GM18861 (cell line): Measurements from ENCODE around the gene USP36.
"Not testable (repeated sequence)": the region's sequence is repeated elsewhere in the genome, so short reads cannot be mapped to it uniquely, and the experiment has no call there.

Experiments
- ATAC-seq: cut with Tn5 transposase; IDR thresholded peaks from one replicate; pipeline ENCODE4 v1.9.1; 2021; ENCODE audit not compliant: unreplicated experiment

Gene USP36

DNA sequence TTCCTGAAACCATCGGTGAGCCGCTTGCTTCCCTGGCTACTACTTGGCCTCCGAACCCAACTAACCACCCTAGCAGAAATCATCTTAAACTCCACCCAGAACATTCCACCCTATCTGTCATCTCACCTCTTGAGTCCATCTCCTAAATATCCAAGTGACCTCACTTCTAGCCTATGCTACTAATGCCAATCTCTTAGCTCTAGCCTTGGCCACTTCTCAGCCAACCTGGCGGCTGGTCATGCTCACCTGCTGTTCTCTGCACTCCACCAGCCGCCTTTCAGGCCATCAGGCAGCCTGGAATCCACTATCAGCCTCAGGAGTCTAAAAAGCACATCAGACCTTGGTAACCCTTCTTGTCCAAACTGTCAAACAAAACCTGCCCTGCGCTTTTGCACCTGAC is 46.6 kb downstream of the USP36 start:
- no peak for ATAC-seq

DNA sequence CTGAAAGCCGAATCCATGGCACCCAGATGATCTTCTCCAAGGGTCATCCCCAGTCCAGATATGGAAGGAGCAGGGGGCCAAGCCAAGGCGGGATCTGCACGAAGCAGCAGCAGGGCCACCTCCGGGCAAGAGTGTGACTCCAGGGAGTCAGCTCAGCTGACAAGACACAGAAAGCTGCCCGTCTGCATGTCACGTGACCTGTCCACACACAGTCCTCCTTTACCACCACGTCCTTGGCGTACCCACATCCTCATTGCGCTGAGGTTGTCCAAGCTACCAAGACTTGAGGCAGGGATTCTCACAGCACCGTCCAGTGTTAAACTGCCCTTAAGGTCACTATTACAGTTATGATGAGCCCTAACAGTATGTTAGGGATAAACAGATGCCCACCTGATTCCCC is 47.2 kb downstream of the USP36 start:
- no peak for ATAC-seq

DNA sequence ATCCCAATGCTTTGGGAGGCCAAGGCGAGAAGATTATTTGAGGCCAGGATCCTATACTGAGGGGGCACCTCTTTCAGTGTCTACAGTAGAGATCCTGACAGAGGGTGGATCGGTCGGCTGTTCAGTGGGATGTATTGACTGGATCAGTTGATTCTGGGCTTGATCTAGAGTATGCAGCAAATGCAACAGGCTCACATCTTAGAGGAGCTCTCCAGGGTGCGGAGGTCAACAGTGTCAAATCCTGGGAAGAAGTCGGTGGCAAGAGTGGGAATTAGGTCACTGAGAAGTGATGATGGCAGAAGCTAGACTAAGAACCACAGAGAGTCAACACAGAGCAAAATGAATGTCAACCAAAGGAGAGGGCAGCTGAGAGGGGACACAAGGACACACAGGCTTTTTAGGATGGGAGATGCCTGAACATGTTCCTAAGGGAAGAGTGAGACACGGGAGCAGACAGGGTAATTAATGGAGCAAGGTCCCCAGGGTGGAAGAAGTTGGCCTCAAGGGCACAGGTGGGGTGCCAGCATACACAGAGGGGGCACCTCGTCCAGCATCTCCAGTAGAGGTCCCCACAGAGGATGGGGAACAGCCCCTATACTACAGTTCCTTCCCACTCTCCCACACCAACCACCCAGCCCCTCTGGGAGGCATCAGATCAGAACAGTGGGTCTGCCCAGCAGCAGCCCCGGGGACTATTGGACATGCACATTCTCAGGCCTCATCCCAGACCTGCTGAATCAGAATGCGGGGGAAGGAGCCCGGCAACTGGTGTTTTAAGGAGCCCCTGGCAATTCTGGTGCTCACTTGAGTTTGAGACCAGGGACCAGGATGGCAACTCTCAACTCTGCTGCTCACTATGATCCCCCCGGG is 48.5 kb downstream of the USP36 start:
- no peak for ATAC-seq

DNA sequence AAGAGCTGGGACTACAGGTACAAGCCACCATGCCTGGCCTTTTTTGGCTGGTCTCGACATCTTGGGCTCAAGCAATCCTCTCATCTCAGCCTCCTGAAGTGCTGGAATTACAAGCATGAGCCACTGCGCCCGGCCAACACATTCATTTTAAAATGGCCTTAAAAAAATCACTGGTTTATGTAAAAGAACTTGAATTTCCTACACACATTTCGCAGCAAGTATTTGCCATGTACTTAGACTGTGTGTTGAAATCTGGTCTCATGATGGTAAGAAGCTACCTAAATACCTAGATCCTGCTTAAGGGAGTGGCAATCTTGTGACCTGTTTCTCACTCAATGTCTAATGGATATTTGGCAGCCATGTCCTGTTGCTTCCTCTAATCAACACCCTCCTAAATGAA is 50.1 kb downstream of the USP36 start:
- ATAC-seq, result no peak

DNA sequence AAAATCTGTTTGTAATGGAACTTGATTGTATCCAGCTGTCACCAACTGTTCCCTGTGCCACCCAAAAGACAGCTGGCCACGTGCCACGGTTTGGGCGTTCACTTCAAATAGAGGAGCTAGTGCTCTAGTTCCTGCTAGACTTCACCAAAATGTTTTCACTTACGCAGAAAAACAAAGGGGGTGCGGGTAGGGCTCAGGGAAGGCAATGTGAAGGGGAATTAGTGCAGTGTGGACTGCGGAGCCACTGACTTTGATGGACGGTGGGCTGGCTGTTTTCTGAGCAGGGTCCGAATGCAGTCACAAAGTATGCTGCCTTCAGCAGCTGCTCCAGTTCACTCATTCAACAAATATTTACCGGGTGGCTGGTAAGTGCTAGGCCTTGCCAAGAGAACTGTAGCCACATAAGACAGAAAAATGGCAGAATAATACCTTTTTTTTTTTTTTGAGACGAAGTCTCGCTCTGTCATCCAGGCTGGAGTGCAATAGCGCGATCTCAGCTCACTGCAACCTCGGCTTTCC is 50.9 kb downstream of the USP36 start:
- ATAC-seq, result no peak

DNA sequence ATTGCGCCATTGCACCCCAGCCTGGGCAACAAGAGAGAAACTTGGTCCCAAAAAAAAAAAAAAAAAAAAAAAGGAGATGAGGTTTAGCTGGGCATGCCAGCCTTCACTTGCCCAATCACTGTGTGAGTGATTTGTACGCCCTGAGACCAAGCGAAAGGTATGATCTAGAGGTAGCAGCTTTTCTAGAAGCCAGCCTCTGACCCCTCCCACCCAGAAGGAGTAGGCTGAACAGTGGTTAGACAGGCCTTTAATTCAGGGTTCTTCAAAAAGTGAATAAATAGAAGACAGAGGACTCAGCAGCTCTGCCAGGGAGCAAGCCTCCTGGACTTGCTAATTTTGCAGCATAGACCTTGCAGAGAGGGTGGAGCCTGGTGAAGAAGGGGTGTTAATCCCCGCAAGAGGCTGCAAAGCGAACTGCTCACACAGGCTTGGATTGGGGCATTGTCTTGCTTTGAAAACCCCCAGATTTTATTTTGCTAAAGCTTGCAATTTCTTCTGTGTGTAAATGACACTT is 51.4 kb downstream of the USP36 start:
- ATAC-seq, result no peak

DNA sequence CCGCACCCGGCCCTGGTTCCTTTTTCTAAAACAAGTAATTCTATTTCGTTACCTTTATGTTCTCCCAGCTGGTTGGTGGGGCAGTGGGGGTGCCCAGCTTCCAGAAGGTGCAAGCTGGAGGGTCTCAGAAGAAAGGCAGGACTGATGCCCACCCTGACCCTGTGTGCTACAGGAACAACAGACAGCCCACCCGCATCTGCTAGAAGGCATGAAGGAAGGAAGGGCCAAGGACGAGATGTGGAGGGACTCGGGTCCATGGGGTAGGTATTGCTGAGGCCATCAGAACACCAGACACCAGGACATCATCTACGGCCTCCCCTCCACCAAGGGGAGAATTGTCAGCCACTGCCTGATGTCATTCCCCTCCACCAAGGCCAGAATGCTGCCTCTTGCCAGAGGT is 52.2 kb downstream of the USP36 start:
- no peak for ATAC-seq

DNA sequence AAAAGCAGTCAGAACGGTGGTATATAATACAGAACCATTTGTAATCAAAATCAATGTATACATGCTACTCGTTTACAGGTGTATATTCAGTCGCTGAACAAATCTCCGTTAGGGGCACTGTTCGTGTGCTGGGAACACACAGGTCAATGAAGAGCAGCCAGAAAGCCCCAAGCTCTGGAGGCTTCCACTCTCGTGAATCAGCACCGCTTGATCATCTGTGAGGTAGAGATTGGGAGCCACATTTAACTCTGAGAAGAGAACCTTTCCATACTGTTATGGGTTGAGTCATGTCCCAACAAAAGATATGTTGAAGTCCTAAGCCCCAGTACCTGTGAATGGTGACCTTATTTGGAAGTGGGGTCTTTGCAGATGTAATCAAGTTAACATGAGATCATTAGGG is 53.2 kb downstream of the USP36 start:
- no peak for ATAC-seq

DNA sequence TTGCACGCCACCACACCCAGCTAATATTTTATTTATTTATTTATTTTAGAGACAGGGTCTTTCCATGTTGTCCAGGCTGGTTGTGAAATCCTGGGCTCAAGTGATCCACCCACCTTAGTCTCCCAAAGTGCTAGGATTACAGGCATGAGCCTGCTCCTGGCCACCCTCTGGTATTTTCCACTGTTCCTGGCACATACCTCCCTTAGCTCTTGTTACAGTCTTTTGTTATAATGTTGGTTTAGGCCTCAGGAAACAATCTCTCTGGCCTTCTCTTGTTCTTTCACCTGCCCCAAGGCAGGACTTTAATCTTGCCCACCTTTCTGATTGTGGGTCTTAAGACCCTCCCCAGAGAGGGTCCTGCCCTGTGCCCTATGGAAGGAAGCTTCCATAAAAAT is 55.0 kb downstream of the USP36 start:
- no peak for ATAC-seq

DNA sequence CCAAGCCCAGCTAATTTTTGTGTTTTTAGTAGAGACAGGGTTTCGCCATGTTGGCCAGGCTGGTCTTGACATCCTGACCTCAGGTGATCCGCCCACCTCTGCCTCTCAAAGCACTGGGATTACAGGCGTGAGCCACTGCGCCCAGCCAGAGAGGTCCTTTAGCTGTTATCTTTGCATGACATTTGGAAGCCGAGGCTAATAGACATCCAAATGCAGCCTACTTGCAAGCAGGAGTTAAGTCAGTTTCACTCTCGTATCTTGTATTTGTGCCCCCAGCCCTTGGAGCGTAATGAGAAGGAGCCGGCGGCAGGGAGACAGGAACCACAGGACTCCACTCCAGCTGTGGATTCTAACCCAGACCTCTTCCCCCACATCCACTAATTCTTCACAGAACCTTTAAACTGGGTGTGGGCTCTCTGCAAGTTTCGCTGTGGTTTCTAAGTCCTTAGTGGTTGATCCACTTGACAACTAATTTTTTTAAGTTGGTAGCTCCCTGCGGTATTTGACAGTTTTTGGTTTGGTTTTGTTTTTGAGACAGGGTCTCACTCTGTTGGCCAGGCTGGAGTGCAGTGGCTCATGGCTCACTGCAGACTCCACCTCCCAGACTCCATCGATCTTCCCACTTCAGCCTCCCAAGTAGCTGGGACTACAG is 55.5 kb downstream of the USP36 start:
- ATAC-seq, result no peak

DNA sequence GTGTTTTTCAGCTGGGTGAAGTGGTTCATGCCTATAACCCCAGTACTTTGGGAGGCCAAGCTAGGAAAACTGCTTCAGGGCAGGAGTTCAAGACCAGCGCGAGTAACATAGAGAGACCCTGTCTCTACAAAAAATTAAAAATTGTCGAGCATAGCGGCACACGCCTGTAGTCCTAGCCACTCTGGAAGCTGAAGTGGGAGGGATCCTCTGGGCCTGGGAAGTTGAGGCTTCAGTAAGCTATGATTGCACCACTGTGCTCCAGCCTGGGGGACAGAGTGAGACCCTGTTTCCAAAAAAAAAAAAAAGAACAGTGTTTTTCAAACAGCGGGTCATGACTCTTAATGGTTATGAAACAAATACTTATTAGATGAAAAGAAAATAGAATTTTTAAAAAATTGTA is 56.3 kb downstream of the USP36 start:
- ATAC-seq, result no peak

DNA sequence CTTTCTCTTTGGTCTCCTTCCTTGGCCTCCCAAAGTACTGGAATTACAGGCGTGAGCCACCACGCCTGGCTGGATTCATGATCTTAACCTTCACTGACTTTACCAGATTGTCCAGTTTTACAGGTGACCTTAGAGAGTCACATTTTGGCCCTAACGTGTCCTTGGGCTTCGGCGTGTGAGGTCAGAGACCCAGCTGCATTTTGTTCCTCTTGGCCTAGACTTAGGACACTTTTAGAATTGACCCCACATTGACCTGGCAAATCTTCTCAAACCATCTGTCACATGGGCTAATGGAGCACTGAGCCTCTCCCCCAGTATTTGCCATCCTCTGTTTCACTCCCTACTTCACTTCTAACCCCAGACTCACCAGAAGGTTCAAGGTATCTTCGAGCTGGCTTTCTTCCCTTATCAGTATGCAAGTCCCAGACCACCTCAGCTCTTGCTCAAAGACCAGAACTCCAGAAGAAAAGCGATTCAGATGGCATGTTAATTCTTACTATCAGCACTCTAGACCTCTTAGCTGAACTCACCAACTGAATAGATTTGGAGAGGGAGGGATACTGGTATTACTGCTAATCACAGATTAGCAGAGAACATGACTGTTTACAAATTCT is 56.8 kb downstream of the USP36 start:
- ATAC-seq, result no peak

DNA sequence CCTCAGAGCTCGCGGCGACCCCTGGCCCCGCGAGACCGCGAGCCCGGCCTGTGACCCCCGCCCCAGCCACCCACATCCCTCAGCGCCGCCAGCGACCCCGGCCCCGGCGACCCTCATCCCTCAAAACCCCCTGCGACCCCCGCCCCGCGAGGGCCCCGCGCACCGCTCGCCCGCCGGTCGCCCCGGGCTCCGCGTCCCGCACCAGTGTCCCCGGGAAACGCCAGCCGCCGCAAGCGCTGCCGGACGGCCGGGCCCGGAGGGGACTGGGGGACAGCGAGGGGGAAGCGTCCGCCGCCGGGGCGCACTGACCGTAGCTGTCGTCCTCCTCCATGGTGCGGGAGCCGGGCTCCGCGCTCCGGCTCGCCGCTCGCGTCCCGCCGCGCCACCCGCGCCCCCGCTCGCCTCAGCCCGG is 58.7 kb downstream of the USP36 start, which contains the start of gene CYTH1:
TSS of gene CYTH1 (minus strand) at position 381 of the 412 bp plus-strand sequence. CDS start at position 331, 50 bp downstream.
- peak; percentile 19 for ATAC-seq

DNA sequence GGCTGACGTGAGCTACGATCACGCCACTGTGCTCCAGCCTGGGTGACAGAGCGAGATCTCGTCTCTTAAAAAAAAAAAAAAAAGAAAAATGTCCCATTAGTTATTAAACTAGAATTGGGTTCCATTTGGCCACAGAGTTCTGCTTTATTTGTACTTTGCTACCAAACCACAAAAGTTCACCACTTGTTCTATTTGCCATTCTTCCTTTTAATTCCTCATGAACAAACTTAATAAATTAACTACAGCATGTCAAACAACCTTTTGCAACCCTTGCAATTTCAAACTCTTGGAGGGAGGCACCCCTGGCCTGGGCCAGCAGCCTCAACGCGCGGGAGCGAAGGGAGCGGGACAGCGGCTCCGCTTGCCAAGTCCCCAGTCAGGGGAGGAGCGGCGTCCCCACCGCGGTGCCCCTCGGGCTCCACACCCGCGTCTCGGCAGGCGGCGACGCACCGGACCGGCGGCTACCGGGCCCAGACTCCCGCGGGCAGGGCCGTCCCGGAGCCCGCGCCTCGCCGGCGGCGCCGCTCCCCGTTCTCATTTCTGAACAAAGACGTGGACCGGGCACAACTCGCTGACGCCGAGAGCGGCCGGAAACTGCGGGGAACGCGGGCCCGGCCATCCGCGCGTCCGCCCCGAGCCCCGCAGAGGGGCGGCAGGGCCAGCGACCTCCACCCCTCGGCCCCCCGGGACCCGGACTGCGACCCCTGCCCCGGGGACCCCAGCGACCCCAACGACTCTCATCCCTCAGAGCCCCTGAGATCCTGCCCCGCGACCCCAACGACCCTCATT is 59.3 kb downstream of the USP36 start:
- ATAC-seq, result no peak

DNA sequence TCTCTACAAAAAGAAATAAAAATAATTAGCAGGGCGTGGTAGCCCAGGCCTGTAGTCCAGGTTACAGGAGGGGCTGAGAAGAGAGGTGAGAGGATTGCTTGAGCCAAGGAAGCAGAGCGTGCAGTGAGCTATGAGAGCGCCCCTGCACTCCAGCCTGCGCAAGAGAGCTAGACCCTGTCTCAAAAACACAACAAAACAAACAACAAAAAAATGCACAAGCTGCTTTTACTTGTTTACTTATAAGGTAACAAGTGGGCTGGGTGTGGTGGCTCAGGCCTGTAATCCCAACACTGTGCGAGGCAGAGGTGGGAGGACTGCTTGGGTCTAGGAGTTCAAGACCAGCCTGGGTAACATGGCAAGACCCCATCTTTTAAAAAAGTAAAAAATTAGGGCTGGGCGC is 60.3 kb downstream of the USP36 start:
- ATAC-seq, result no peak

DNA sequence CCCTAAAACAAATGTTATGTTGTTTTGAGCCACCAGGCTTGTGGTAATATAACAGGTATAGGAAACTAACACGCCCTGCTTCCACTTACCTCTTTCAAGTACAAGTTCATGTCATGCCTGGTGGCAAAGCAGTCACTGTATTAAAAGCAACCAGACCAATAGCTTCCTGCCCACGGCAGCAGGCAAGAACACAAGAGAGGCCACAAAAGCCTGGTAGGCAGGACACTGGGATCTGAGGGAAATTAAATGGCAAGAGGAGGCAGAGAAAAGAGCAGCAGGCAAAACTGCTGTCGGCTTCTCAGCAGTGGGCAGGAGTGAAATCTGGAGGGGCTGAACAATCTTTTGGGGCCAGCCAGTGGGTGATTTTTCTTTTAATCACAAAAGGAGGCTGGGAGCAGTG is 60.8 kb downstream of the USP36 start:
- no peak for ATAC-seq

DNA sequence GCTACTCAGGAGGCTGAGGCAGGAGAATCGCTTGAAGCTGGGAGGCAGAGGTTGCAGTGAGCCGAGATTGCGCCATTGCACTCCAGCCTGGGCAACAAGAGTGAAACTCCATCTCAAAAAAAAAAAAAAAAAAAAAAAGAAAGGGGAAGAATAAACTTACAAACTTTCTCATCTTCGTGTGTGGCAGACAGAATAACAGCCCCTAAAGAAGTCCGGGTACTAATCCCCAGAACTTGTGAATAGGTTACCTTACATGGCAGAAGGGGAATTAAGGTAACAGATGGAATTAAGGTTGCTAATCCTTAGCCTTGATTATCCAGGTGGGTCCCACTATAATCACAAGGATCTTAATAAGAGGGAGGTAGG is 61.3 kb downstream of the USP36 start:
- not testable (repeated sequence) for ATAC-seq

DNA sequence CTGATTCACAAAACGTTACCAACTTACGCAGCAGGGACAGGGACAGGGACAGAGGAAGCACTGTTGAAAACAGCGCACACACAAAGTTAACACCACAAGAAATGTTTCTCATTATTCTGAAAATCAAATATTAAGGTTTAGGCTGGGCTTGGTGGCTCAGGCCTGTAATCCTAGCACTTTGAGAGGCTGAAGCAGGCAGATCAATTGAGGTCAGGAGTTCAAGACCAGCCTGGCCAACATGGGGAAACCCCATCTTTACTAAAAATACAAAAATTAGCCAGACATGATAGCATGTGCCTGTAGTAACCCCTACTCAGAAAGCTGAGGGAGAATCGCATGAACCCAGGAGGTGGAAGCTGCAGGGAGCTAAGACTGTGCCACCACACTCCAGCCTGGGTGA is 62.7 kb downstream of the USP36 start:
- no peak for ATAC-seq

DNA sequence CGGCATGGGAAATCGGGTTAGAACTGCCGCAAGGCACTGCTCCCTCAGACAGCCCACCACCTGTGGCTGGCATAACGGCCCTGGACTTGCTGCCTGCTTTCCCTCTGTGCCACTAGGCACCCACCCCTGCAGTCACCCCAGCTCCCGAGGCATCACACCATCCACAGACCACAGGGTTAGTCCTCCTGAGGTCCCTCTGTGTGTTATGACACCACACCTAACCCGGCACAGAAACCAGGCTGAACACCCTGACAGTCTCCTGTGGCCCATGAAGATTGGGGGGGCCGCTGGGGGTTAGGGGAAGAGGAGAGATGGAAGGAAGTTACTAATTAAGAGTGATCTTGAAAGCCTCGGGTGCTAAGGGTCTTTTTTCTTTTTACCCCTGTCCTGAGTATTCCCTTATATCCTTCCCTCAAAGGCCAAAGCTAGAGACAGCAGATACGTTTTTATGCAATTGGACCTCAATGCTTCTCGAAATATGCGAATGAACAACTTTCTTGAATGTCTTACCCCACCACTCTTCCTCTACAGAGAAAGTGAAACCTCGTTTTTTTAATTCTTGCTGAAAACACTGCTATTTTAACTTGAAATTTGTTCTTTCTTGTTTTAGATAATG is 65.5 kb downstream of the USP36 start:
- no peak for ATAC-seq

DNA sequence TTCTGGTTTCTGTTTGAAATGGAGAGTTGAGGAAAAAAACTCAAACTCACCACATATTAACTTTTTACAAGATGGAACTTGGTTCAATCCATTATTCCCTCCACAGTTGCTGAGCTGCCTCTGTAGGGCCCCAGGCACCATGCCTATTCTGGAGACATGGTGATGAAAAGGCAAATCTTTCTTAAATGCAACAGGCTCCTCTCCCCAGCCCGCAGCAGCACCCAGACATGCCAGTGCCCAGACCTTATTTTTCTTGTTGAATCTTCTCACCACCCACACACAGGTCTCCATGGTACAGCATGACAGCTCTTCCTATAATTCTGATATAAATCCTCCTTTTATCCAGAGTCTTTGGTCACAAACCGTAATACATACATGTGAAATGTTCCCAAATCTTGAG is 66.2 kb downstream of the USP36 start:
- ATAC-seq, result no peak
